DOHH2 (cell line): ENCODE results near the gene RAB6B.

Source experiments
- H3F3A ChIP-seq: fragments of 200-600 bp; sonication (generic), shearing (Covaris generic); 2 replicates; pipeline ENCODE4 v1.6.0; 2016; ENCODE audit warnings: antibody characterized with exemption, mild to moderate bottlenecking; ENCODE audit not compliant: control insufficient read depth, insufficient read depth
- H3K27ac ChIP-seq: fragments of 200-600 bp; sonication (generic); 2 replicates; pipeline ENCODE4 v1.5.1; 2014; ENCODE audit warnings: low read depth, mild to moderate bottlenecking, low read length, moderate library complexity
- H3K27me3 ChIP-seq: fragments of 200-600 bp; sonication (generic); 2 replicates; pipeline ENCODE4 v1.6.1; 2014; ENCODE audit warnings: mild to moderate bottlenecking, low read length, mixed read lengths; ENCODE audit not compliant: control insufficient read depth
- H3K36me3 ChIP-seq: fragments of 200-600 bp; sonication (generic); 2 replicates; pipeline ENCODE4 v1.6.1; 2014; ENCODE audit warnings: mild to moderate bottlenecking, low read length, moderate library complexity, mixed read lengths; ENCODE audit not compliant: control insufficient read depth
- H3K4me1 ChIP-seq: fragments of 200-600 bp; sonication (generic); 2 replicates; pipeline ENCODE4 v1.6.1; 2014; ENCODE audit warnings: mild to moderate bottlenecking, low read length, mixed read lengths; ENCODE audit not compliant: control insufficient read depth
- H3K4me2 ChIP-seq: fragments of 200-600 bp; sonication (generic); 2 replicates; pipeline ENCODE4 v1.6.0; 2014; ENCODE audit warnings: mild to moderate bottlenecking, low read length, moderate library complexity
- H3K4me3 ChIP-seq: fragments of 200-600 bp; sonication (generic); 2 replicates; pipeline ENCODE4 v1.5.1; 2014; ENCODE audit warnings: mild to moderate bottlenecking, low read length, mixed read lengths
- H3K79me2 ChIP-seq: fragments of 200-600 bp; sonication (generic); 2 replicates; pipeline ENCODE4 v1.6.1; 2014; ENCODE audit warnings: mild to moderate bottlenecking, low read length, mixed read lengths; ENCODE audit not compliant: control insufficient read depth
- H3K9me2 ChIP-seq: fragments of 200-600 bp; sonication (generic); replicated peaks from 2 replicates; pipeline ENCODE4 v1.6.1; 2014; ENCODE audit warnings: mild to moderate bottlenecking, low read length, mixed read lengths; ENCODE audit not compliant: control insufficient read depth
- H3K9me3 ChIP-seq: fragments of 200-600 bp; sonication (generic); 2 replicates; pipeline ENCODE4 v1.6.1; 2014; ENCODE audit warnings: antibody characterized with exemption, low read length, mixed read lengths; ENCODE audit not compliant: control insufficient read depth, insufficient read depth
- H4K20me1 ChIP-seq: fragments of 200-600 bp; sonication (generic); 2 replicates; pipeline ENCODE4 v1.6.0; 2014; ENCODE audit warnings: low read depth, mild to moderate bottlenecking, antibody characterized with exemption, low read length, moderate library complexity; ENCODE audit not compliant: control insufficient read depth, insufficient read depth
- CTCF ChIP-seq: fragments of 200-600 bp; sonication (generic); IDR thresholded peaks from one replicate; pipeline ENCODE4 v1.5.1; 2014; ENCODE audit warnings: antibody characterized with exemption, mild to moderate bottlenecking, low read depth, low read length; ENCODE audit not compliant: poor library complexity, severe bottlenecking
- EZH2phosphoT487 ChIP-seq: fragments of 200-600 bp; sonication (generic); IDR thresholded peaks from 2 replicates; pipeline ENCODE4 v1.6.1; 2017; ENCODE audit warnings: borderline replicate concordance, mild to moderate bottlenecking, antibody characterized with exemption, low read length, moderate library complexity, mixed read lengths

The RAB6B gene

GRCh38 chr3:133881492-133881891 lies 14.2 kb downstream of the RAB6B start:
- Histone ChIP-seq H3K79me2 (no peaks in the 10 kb centered on the region), H3K36me3 (no peaks in the 10 kb centered on the region), H3K9me3 (no peaks in the 10 kb centered on the region), H3K27ac (no peak overlapping the region), H3K4me1 (no peaks in the 10 kb centered on the region), H3F3A (no peaks in the 10 kb centered on the region), H4K20me1 (no peaks in the 10 kb centered on the region), H3K27me3 (0 out of 2 replicates have a peak, but pooled peaks cover 4% of the 10 kb centered on the region), H3K4me2 (no peak overlapping the region), H3K4me3 (no peak overlapping the region), H3K9me2 (no peaks in the 10 kb centered on the region)
- no peak for TF ChIP-seq CTCF
- TF ChIP-seq EZH2phosphoT487: no peak

- 0 out of 2 replicates have a peak, but pooled peaks cover 4% of the 10 kb centered on the region for H3K27me3 ChIP-seq
- TF ChIP-seq CTCF (no peak), EZH2phosphoT487 (no peak)
- H3K4me3 ChIP-seq: no peak overlapping the region
- H3K27ac ChIP-seq: no peak overlapping the region
- no peak overlapping the region for H3K4me2 ChIP-seq
- H4K20me1 ChIP-seq: no peaks in the 10 kb centered on the region
- H3K79me2 ChIP-seq: no peaks in the 10 kb centered on the region
- no peaks in the 10 kb centered on the region for H3K4me1 ChIP-seq
- H3K9me3 ChIP-seq: no peaks in the 10 kb centered on the region
- H3K9me2 ChIP-seq: no peaks in the 10 kb centered on the region
- no peaks in the 10 kb centered on the region for H3K36me3 ChIP-seq
- no peaks in the 10 kb centered on the region for H3F3A ChIP-seq
These were observed 14.7 kb downstream of the RAB6B start for GRCh38 chr3:133880886-133881455.

GRCh38 chr3:133880287-133880686 lies 15.4 kb downstream of the RAB6B start:
- no peaks in the 10 kb centered on the region for H3K79me2 ChIP-seq
- no peaks in the 10 kb centered on the region for H3K4me1 ChIP-seq
- 0 out of 2 replicates have a peak, but pooled peaks cover 4% of the 10 kb centered on the region for H3K27me3 ChIP-seq
- H3K9me2 ChIP-seq: no peaks in the 10 kb centered on the region
- no peaks in the 10 kb centered on the region for H3K9me3 ChIP-seq
- H3F3A ChIP-seq: no peaks in the 10 kb centered on the region
- no peak overlapping the region for H3K27ac ChIP-seq
- no peak for TF ChIP-seq EZH2phosphoT487
- no peak for TF ChIP-seq CTCF
- H3K36me3 ChIP-seq: no peaks in the 10 kb centered on the region
- no peak overlapping the region for H3K4me2 ChIP-seq
- no peaks in the 10 kb centered on the region for H4K20me1 ChIP-seq
- H3K4me3 ChIP-seq: no peak overlapping the region
